ENCODE data around the gene RPS18. TPM values are rescaled to one million over a fixed set of nuclear protein-coding genes. Genes with fewer than 3 reads are reported as not detected.

RPS18 gene
- total and polyA plus RNA-seq, 2 of the 4 experiments (the other 2 are of a cell fraction), result 6,577 to 8,417 TPM

DNA sequence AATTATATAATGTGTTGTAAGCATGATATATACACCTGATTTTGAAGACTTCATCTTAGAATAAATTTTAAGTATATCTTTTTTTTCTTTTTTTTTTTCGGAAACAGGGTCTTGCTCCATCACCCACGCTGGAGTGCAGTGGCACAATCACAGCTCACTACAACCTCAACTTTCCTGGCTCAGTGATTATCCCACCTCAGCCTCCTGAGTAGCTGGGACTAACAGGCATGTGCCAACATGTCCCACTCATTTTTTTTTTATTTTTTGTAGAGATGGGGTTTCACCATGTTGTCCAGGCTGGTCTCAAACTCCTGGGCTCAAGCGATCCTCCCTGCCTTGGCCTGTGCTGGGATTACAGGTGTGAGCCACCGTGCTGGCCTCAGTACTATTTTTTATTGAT lies 17.3 kb upstream of the RPS18 start:
- BruUV-seq (replicated peaks), result no TSS peak
- CTCF ChIA-PET, result no interaction called here

More for the DNA sequence above, 17.3 kb upstream of the RPS18 start:
- Histone ChIP-seq H3K18ac (ENCODE audit: low read depth, low read length) (no peak overlapping the region), H2AK9ac (replicated peaks; ENCODE audit: low read depth, low read length, poor library complexity) (peak overlapping the region; percentile 76), H3K14ac (replicated peaks; ENCODE audit: low read depth, low read length) (no peak overlapping the region), H4K91ac (ENCODE audit: insufficient read depth, low read depth, low read length) (no peak overlapping the region; the same call in 1 of the 2 replicates), H3K9me3 (ENCODE audit: control insufficient read depth, insufficient read depth, low read length) (no peaks in the 10 kb centered on the region), H3K4me1 (ENCODE audit: control insufficient read depth, insufficient read depth, low read length) (peaks cover 10% of the 10 kb centered on the region), H3K56ac (ENCODE audit: extremely low read depth, insufficient read depth, low read length) (no peak overlapping the region), H3K4ac (ENCODE audit: low read depth, low read length) (no peak overlapping the region), H3K36me3 (ENCODE audit: control insufficient read depth, insufficient read depth, low read length) (peaks cover 15% of the 10 kb centered on the region; the same call in 1 of the 2 replicates), H2AFZ (replicated peaks; ENCODE audit: low read length, poor library complexity) (no peak overlapping the region), H3K27ac (ENCODE audit: insufficient read depth, low read length) (no peak overlapping the region; the same call in 1 of the 2 replicates), H4K5ac (ENCODE audit: low read depth, low read length) (no peak overlapping the region), H3K79me1 (ENCODE audit: low read depth in 1 of 2, low read length in 2 of 2) (peaks cover 3 to 30% of the 10 kb centered on the region in 2 experiments; a peak in 3 of 4 replicates), H2AK5ac (ENCODE audit: low read depth, low read length) (no peak overlapping the region; the same call in 1 of the 2 replicates), H4K8ac (ENCODE audit: low read depth in 2 of 2, low read length in 2 of 2) (peak overlapping the region in 1 of 2 experiments; percentile 73; a peak in 2 of 4 replicates), H2BK20ac (ENCODE audit: low read depth, low read length) (no peak overlapping the region), H3K4me3 (ENCODE audit: insufficient read depth, low read depth, low read length) (no peak overlapping the region), H3K23ac (ENCODE audit: low read depth, low read length) (no peak overlapping the region), H3K9ac (ENCODE audit: low read depth, low read length) (no peak overlapping the region), H3K27me3 (ENCODE audit: control insufficient read depth, insufficient read depth, low read length) (no peaks in the 10 kb centered on the region), H3K9me1 (ENCODE audit: insufficient read depth, low read length) (peaks cover 11% of the 10 kb centered on the region), H2BK15ac (ENCODE audit: low read depth, low read length) (no peak overlapping the region), H3K4me2 (ENCODE audit: low read depth, low read length) (no peak overlapping the region), H2BK120ac (ENCODE audit: low read depth, low read length) (0 out of 2 replicates have a peak overlapping the region, but pooled peaks have one; percentile 23), H2BK5ac (ENCODE audit: low read depth, low read length, poor library complexity, severe bottlenecking) (peak overlapping the region; percentile 58), H4K20me1 (ENCODE audit: insufficient read depth, low read length) (peaks cover 3% of the 10 kb centered on the region; the same call in 1 of the 2 replicates)
- DNase-seq, result no peak
- WGBS, 2 experiments (ENCODE audit: extremely low coverage in 2 of 2, insufficient read length in 1 of 2), result no CpG with 5 or more reads among the region's 4 CpGs
- dilution Hi-C loops (cut with HindIII; ENCODE audit: low sequenced_read_pairs, unreplicated experiment), result no loop called here
- TF ChIP-seq CHD1 (IDR thresholded peaks at IDR 0.05; ENCODE audit: low read depth, low read length) (no peak), MAFK (IDR thresholded peaks at IDR 0.05; ENCODE audit: low read depth, low read length) (no peak), BHLHE40 (IDR thresholded peaks at IDR 0.05; ENCODE audit: low read depth, low read length) (no peak), MXI1 (IDR thresholded peaks at IDR 0.05; ENCODE audit: borderline replicate concordance, low read depth, low read length) (no peak), RCOR1 (IDR thresholded peaks at IDR 0.05; ENCODE audit: insufficient replicate concordance, low read length) (no peak), POLR2A (IDR thresholded peaks at IDR 0.05; ENCODE audit: low read depth, low read length) (no peak), FOS (IDR thresholded peaks at IDR 0.05; ENCODE audit: low read depth, low read length) (no peak), CEBPB (IDR thresholded peaks at IDR 0.05; ENCODE audit: low read depth, low read length) (no peak), SMC3 (IDR thresholded peaks at IDR 0.05; ENCODE audit: low read depth, low read length) (no peak)
- TF ChIP-seq, protein P1, sequence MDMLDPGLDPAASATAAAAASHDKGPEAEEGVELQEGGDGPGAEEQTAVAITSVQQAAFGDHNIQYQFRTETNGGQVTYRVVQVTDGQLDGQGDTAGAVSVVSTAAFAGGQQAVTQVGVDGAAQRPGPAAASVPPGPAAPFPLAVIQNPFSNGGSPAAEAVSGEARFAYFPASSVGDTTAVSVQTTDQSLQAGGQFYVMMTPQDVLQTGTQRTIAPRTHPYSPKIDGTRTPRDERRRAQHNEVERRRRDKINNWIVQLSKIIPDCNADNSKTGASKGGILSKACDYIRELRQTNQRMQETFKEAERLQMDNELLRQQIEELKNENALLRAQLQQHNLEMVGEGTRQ (IDR thresholded peaks at IDR 0.05; ENCODE audit: low read depth, low read length), result no peak
- TF ChIP-seq, protein P2, sequence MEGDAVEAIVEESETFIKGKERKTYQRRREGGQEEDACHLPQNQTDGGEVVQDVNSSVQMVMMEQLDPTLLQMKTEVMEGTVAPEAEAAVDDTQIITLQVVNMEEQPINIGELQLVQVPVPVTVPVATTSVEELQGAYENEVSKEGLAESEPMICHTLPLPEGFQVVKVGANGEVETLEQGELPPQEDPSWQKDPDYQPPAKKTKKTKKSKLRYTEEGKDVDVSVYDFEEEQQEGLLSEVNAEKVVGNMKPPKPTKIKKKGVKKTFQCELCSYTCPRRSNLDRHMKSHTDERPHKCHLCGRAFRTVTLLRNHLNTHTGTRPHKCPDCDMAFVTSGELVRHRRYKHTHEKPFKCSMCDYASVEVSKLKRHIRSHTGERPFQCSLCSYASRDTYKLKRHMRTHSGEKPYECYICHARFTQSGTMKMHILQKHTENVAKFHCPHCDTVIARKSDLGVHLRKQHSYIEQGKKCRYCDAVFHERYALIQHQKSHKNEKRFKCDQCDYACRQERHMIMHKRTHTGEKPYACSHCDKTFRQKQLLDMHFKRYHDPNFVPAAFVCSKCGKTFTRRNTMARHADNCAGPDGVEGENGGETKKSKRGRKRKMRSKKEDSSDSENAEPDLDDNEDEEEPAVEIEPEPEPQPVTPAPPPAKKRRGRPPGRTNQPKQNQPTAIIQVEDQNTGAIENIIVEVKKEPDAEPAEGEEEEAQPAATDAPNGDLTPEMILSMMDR (conservative IDR thresholded peaks at IDR 0.05; ENCODE audit: low read depth, low read length), result no peak
- TF ChIP-seq, protein P3, sequence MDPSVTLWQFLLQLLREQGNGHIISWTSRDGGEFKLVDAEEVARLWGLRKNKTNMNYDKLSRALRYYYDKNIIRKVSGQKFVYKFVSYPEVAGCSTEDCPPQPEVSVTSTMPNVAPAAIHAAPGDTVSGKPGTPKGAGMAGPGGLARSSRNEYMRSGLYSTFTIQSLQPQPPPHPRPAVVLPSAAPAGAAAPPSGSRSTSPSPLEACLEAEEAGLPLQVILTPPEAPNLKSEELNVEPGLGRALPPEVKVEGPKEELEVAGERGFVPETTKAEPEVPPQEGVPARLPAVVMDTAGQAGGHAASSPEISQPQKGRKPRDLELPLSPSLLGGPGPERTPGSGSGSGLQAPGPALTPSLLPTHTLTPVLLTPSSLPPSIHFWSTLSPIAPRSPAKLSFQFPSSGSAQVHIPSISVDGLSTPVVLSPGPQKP (IDR thresholded peaks at IDR 0.05; ENCODE audit: borderline replicate concordance, low read depth, low read length), result no peak
- in situ Hi-C loops (cut with MboI; ENCODE audit: low sequenced_read_pairs), result no loop called here
- intact Hi-C loops (cut with micrococcal nuclease), result no loop called here
- ATAC-seq (ENCODE audit: low read depth), result no peak
- POLR2A ChIA-PET (ENCODE audit: unreplicated experiment), result interaction anchor here (0.5 kb wide), 1 partner anchor 63 kb away, joined by 3 read pairs; no protein-coding TSS in a partner anchor
